HG03025 (cell line): Measurements from ENCODE around the gene MUSTN1.

ENCODE experiments used
- ATAC-seq: cut with Tn5 transposase; IDR thresholded peaks from one replicate; pipeline ENCODE4 v1.9.1; 2021; ENCODE audit warnings: mild to moderate bottlenecking, moderate library complexity; ENCODE audit not compliant: unreplicated experiment, low FRiP score

The MUSTN1 gene

DNA sequence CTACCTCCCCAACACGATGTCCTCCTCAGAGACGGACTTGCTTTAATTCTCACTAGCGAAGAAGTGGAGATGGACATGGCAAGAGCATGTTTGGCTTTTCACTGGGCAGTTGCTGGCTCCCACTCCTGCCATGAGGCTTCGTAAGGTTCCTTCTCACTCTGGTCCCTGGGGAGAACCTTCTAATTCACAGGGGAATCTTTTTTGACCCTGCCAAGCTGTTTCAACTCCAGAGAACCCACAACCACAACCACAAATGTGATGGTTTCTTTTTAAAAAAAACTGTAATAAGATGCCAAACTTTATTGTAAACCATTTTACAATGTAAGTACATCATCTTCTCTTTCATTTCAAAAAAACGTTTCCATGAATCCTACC is 1.6 kb upstream of the MUSTN1 start:
- no peak for ATAC-seq

DNA sequence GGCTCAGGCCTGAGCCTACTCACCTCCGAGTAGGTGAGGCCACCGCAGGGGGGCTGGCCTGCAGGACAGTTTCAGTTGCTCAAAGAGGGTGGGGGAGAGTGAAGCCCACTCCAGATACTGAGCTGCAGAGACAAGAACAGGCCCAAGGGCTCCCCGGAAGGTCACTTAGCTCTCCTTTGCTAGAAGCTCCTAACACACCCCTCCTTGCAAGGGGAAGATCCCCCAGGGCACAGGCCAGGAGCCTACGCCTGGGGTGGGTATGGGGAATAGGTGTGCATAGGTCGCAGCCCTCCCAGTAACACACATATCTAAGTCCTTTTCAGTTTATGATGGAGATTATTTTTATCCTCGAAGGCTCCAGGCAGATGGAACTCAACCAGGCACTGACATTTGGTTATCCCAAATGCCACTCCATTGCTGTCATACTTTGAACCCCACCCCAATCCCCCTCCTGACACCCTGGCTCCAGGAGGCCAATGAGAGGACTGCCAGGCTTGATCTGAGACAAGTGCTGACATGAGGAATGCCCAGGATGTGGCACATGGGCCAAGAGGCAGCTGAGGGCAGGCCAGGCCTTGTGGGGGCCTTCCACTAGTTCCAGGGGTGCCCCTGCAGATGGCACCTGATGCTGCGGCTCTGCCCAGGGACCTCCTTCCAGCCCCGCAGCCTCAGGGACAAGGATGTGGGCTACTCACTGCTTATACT is 1.1 kb upstream of the MUSTN1 start:
- ATAC-seq: no peak

DNA sequence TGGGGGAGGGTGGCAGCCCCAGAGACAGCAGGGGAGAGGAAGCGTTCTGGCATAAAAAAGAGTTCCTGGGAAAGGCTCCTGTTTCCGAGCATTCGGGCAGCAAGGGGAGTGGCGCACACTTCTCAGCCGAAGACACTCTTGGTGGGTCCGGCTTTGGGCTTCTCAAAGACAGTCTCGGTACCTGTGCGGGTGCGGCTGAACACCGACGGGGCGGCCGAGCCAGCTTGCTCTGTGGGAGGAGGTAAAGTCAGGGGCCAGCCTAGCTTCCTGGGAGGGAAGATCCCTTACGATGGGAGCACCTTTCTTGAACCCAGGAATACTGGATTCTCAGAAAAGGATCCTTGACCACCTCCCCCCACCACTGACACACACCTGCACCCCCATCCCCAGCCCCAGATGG is 1.6 kb downstream of the MUSTN1 start:
- no peak for ATAC-seq

DNA sequence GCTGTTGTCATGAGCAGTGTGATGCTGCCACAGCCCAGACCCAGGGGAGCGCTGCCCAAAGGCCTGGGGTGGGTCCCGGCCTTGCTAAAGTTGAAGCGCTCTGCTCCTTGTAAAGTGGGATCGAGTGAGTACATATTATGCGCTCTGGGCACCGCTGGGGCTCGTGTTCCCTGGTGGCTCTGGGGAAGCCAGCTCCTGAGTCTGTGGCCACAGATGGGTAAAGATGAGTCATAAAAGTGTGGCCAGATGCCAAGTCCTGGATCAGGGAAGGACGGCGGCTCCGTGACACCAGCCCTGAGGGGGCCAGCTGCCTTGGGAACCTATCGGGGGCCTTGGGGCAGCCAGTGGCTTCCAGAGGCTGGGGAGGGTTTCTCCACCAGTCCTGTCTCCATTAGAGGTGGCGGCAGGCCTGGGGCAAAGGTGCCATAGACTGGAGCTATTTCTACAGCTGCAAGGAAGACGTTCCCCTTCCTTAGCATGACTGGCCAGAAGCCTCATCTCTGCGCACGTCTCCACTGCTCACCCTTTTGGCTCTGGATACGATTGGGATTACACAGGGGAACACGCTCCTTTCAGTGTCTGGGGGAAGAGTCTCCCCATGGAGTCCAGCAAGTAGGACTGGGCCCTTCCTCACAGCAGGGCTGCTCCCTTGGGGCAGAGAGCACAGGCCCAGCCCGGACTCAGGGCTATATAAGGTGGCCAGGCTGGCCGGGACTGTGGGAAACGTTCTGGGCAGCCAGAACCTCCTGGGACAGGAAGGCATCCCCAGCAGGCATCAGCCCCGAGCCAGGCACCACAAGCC is 3.1 kb downstream of the MUSTN1 start:
- ATAC-seq: no peak

DNA sequence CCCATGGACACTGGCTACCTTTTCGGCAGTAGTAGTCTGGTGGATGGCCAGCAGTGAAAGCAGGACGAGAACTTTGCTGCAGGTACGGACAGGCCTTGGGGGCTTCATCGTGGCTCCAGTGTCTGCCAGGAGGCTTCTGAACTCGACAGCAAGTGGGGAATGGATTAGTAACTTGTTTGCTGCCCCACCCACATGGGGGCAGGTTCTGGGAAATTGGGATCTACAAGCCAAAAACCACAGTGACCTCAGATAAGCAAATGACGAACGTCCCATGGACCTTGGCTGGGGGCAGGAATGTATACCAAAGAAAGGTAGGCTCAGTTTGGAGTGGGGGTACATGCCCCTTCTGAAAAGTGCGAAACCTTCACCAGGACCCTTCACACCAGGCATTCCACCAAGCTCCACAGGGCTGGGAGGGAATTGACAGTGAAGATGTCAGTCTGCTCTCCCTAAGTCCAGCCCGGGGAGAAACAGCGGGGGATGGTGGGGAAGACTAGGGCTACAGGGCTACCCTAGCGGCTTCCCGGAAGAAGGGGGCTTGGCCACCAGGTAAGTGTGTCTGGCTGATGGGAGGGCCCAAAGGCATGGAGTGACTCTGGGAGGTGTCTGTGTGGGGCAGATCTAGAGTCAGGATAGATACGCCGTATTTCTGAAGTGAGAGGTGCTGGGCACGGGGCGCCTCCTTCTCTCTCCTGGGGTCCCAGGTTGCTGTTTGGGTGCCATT is 4.1 kb downstream of the MUSTN1 start, which contains the start of gene ITIH4:
Gene ITIH4 (minus strand): TSS at position 138 of the 724 bp plus-strand sequence. CDS start 30 bp downstream, at position 108.
- ATAC-seq: no peak

DNA sequence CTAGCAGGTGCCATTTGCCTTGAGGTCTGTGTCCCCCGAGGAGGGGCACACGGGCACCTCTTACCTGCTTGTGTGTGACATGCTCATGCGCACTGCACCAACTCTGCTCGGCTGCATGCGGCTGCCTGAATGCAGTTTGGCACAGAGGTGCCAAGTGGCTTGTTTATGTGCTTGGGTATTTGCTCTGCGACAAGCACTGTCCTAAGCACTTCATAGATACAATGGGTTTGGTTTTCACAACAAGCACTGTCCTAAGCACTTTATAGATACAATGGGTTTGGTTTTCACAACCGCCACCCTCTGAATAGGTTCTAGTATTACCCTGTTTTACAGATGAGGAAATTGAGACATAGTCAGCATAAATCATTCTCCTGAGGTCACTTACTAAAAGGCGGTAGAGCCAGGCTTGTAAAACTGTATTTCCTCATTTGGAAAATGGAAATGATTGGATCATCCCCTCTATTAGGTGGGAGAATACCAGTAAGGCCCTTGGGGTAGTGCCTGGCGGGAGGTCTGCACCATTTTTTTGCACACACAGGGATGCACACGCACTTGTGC is 4.8 kb downstream of the MUSTN1 start:
- ATAC-seq: no peak

DNA sequence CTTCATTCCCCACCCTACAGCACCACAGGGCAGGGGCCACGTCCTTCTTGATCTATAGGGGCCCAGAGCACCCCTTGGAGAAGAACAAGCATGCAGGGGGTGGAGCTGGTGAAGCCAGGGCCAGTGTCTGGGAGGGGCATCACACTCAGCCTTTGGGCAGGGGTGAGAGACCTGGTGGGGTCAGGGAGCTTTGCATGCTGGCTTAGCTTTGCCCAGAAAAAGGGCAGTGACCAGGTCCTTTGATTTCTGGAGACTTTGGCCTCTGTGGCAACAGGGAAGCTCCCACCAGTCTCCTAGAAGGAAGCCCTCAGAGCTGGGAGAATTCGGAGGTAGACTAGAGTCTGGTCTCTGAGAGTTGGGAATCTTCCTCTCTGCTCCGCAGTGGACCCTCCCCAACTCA is 5.3 kb downstream of the MUSTN1 start:
- ATAC-seq: no peak

DNA sequence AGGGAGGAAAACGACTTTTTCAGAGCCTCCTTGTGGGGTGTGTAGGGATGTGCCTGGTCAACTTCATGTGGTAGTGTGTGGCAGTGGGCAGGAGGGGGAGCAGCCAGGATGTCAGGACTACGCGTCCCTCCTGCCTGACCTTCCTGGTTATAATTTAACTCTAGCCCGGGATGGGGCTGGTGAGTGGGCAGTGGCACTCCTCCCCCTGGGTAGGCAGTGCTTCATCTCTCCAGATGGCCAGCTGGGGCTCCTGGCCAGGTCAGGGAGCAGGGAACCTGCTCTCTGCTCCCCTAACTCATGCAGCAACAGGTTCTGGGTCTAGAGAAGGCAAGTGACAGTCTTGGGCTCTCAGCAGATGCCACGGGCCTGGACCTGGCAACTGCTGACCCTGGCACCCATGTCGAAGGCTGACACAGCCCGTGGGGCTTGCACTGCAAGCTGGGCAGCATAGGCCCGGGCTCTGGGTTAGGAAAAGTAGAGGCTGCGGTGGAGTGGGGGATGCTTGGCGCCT is 6.9 kb downstream of the MUSTN1 start:
- ATAC-seq: no peak

DNA sequence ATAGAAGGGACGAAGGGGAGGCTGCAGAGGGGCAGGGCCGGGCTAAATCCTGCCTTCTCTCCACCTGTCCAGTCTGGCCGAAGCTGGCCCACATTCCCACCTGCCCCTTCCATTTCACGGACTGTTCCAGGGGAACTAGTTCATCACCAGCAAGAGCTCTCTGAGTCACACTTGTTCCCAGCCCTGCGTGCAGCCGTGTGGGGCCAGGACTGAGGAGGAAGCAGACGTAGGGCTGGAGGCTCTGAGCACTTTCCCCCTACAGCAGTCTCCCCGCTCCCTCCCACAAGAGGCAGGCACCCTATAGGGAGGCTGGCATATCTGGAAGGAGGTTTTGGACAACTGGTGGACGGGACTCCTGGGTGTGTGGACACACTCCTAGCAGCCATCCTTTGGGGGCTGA is 7.4 kb downstream of the MUSTN1 start:
- no peak for ATAC-seq

DNA sequence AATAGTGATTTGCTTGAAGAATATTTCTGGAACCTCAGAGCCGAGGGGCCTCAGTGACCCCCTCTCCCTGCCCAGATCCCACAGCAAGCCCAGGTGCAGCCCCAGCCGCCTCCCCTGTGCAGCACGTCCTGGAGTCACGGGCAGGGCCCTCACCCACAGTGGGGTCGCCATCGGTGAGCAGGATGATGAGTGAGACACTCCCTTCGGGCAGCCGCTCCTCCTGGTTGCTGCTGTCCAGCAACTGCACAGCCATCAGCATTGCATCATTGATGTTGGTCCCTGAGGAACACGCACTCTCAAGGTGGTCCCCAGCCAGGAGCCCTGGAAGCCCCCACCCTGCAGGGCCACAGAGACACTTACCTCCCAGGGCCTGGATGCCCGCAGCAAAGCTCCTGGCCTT is 10.8 kb downstream of the MUSTN1 start:
- no peak for ATAC-seq

DNA sequence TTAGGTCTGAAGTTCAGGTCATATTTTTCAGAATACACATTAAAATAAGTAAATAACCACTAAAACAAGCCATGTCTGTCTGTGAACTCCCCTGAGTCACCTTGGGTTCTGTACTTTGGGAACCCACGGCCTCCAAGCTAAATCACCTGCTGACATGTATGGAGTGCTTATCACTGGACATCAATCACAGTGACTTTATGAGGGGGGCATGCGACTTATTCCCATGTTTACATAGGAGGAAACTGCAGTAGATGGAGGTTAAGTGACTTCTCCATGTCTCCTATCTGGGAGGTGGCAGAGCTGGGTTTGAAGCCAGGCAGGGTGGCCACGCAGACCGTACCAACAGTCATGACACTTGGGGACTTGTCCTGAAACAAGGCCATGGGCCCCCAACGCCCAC is 12.5 kb downstream of the MUSTN1 start:
- no peak for ATAC-seq

DNA sequence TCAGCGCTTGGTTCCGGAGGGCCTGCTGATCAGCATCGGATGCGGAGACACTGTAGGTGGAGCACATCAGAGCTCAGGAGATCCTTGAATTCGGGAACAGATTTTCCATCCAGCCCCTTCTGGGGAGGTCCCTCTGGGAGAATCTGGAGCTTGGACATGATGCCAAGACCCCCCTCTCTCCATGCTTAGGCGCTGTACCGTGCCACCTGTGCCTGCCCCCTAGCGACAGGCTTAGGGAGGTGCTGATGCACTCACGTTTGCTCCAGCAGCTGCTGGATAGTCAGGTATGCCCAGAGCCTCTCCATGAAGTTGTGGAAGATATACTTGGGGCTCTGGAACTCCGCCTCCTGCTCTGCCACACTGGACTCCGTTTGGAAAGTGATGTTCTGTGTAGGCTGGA is 14.1 kb downstream of the MUSTN1 start:
- ATAC-seq: no peak

DNA sequence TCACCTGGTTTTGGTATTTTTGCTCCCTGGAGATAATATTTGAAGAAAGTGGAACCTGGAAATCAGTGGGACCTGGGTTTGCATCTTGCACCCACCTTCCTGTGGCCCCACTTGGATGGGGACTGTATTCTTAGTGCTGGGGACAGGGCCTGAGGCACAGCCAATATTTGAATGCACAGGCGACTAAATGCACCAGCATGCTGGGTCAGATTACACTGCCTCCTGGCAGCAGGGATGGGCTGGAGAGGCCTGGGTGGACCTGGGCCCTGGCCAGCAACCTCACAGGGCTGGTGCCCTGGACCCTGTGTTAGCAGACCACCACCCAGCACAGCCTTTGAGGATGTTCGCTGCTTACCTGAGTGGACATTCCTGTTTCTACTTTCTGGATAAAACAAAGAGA is 14.9 kb downstream of the MUSTN1 start:
- no peak for ATAC-seq

DNA sequence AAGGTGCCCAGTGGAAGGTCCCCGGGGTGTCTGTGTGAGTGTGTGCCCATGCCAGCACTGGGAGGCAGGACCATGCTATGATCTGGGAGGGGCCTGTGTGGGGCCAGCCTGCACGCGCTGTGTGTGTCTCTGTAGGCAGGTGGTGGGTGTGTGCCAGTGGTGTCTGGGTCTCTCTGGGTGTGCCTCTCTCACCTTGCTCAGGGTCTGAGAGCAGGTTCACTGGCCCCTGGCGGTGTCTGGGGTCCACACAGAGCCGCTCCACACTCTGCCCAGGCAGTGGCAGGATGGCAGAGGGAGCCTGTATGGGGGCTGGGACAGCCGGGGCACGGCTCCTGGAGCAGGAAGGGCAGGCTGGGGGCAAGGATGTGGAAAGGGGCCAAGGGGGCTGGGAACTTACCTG is 17.0 kb downstream of the MUSTN1 start:
- no peak for ATAC-seq

DNA sequence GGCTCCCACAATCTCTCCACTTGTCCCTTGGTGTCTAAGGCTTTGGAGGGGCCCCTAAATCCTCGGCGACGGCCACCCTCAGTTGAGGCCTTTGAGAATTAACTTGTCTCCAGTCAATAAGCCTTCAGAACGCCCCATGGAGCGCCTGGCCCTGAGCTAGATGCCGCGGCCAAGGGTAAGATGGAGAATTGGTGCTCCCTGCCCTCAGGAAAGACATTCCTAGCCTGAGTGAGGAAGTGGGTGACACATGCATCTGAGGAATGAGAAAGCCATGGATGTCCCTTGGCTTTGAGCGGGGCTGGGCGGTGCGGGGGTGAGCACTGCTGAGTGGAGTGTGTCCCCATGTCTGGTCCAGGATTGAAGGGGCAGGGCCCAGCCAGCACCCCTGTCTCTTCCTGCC is 17.6 kb downstream of the MUSTN1 start:
- ATAC-seq: no peak

DNA sequence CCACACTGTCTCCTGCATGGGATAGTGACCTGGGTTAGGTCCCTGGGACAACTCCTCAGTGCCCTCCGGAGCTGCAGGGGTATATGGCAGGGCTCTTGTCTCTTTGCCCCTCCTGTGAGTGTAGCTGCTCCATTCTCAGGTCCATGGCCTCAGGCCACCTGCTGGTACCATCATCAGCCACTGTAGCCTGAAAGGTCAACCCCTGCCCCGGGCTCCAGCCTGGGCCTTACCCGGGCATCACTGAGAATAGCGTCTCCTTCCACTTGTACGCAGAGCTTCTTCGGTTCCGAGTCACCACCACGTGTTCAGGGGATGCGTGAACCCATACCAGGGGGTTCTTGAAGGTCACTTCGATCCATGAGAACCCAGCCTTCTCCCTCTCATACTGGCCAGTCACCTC is 18.2 kb downstream of the MUSTN1 start:
- no peak for ATAC-seq

DNA sequence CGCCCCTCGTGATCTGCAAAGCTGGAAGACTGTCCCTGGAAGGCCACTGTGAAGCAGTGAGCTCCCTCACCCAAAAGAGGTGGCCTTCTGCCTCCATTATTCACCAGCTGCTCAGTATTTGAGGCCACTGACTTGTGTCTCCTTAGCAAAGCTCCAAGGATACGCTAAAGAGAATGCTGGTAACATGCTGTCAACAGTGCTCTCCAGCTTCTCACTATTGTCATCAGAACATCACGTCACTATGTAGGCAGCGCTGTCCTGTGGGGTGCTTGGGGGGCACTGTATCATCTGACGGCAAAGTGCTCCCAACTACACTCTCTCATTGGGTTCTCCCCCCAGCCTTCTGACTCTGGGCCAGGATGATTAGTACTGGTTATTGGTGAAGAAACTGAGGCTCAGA is 18.6 kb downstream of the MUSTN1 start:
- ATAC-seq: no peak

DNA sequence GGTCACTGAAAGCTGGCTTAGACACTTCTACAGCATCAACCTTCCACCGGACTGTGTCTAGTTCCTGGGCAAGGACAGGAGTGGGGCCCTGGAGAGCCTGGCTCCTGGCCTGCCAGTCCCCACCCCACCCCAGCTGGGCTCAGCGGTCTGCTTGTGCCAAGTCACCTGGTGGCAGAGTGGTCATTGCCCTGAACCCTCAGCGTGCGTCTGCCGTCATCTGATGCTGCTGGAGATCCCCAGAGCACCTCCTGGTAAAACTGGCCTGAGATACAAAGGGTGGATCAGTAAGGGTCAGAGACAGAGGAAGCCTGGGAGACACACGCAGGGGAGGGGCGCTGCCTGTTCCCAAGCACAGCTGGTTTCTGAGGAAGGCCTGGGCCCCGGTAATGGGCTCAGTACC is 21.0 kb downstream of the MUSTN1 start:
- no peak for ATAC-seq

DNA sequence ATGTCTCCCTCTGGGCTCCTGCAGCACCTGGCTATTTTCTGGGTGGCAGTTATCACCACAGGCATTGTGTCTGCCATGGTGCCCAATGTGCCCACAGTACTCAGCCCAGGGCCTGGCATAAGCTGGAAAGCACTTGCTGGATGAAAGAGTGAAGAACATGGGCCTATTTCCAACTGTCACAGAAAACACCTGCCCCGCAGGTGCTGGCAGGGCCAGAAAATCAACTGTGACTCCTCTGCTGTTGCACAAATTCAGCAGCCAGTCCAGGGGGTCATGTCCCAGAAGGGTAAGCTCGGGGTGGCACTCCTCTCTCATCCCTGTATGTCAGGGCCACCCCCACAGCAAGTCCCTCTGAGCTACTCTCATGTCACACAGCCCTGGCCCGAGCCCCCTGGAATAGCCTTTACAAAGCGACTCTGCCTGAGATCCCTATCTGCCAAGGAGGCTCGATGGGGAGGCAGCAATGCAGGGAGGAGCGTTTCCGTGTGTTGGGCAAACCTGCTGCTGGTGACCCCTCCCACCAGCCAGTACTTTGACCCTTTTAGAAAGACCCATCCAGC is 23.3 kb downstream of the MUSTN1 start:
- no peak for ATAC-seq

DNA sequence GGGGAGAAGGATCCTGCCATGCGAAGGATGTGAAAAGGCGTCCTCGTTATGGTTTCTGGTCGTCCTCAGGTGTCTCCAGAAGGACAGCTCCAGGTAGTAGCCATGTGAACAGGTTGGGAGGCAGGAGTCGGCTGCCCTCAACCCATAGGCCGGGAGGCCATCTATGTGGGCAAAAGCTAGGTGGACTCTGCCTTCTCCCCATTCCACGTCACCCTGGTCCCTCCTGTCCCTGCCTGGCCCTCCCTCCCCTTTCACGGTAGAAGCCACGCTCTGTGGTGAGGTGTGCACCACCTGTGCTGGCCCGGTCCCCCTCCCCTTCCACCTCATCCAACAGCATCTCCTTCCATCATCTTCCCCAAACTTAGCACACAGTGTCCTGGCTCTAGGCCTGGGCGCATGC is 23.9 kb downstream of the MUSTN1 start:
- no peak for ATAC-seq
